ENCODE data around the gene LSR. TPM values are rescaled to one million over a fixed set of nuclear protein-coding genes. Genes with fewer than 3 reads are reported as not detected.

The LSR gene
- total RNA-seq, 1 donor from 2014 or later, result 54.7 TPM

GRCh38 chr19:35225951-35226350, 22.9 kb upstream of the LSR start:
- Mint-ChIP-seq H3K4me1 (no peaks in the 10 kb centered on the region), H3K36me3 (no peaks in the 10 kb centered on the region), H3K27ac (no peak overlapping the region), H3K9me3 (peaks cover 5% of the 10 kb centered on the region), H3K4me3 (no peak overlapping the region), H3K27me3 (ENCODE audit: low read depth) (no peaks in the 10 kb centered on the region)
- DNase-seq (ENCODE audit: low spot score in 2 of 2, unreplicated experiment in 2 of 2), result no peak
- no peak for TF ChIP-seq CTCF (IDR thresholded peaks at IDR 0.05; ENCODE audit: unreplicated experiment)

DNA sequence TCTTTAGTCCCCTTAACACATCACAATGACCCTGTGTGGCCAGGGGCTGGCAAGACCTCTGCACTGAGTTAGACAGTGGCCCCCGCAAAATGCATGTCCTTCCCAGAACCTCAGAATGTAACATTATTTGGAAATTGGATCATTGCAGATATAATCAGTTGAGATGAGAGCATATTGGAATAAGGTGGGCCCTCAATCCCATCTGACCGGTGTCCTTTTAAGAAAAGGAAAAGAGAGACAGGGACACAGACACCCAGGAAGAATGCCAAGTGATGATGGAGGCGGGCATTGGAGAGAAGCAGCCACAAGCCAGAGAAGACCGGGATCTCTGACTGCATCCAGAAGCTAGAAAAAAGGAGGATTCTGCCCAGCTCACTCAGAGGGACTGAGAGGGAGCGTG, 22.1 kb upstream of the LSR start:
- no peak for DNase-seq (ENCODE audit: low spot score in 2 of 2, unreplicated experiment in 2 of 2)
- Mint-ChIP-seq H3K36me3 (no peaks in the 10 kb centered on the region), H3K27ac (no peak overlapping the region), H3K4me3 (no peak overlapping the region), H3K4me1 (no peaks in the 10 kb centered on the region), H3K9me3 (peaks cover 5% of the 10 kb centered on the region), H3K27me3 (ENCODE audit: low read depth) (no peaks in the 10 kb centered on the region)
- no peak for TF ChIP-seq CTCF (IDR thresholded peaks at IDR 0.05; ENCODE audit: unreplicated experiment)

DNA sequence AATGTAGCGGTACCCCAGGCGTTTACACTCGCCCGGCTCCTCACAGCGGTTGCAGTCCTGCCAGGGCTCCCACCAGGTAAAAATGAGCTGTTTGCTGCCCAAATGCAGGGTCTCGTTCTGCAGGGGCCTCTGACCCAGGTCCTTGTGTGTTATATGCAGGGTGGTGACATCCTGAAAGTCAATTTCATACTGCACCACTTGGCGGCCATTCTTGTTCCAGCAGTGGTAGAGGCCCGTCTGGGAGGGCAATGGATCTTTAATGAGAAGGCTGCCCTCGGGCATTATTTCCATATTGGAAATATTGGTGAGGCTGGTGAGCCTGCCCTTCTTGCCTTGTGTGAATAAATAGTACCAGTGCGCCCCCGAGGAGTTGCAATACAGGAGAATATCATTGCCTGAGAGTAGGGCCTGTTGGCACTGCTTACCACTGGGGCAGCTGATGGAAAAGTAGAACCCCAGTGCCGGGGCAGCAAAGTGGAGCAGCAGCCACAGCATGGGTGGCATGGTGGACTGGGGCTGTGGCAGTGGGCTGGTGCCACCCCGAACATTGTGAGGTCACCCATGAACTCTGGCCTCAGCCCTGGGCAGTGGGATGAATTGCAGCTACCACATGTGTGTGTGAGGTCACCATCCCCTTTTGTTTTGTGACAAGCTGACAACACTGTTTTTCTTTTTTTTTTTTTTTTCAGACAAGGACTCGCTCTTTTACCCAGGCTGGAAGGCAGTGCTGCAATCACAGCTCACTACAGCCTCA, 20.4 kb upstream of the LSR start, which contains the start of gene FAM187B:
Gene FAM187B, minus strand, starts transcription at position 563 of the 754 bp plus-strand sequence. Its CDS starts 59 bp downstream, at position 504.
- Mint-ChIP-seq H3K27me3 (ENCODE audit: low read depth) (no peaks in the 10 kb centered on the region), H3K4me3 (no peak within 1 kb of the TSS), H3K27ac (no peak within 1 kb of the TSS), H3K9me3 (no peaks in the 10 kb centered on the region), H3K4me1 (no peaks in the 10 kb centered on the region), H3K36me3 (no peaks in the 10 kb centered on the region)
- no peak for DNase-seq (ENCODE audit: low spot score in 2 of 2, unreplicated experiment in 2 of 2)
- no peak for TF ChIP-seq CTCF (IDR thresholded peaks at IDR 0.05; ENCODE audit: unreplicated experiment)

GRCh38 chr19:35229601-35230000, 19.2 kb upstream of the LSR start:
- no peak for DNase-seq (ENCODE audit: low spot score in 2 of 2, unreplicated experiment in 2 of 2)
- Mint-ChIP-seq H3K9me3 (peaks cover 4% of the 10 kb centered on the region), H3K36me3 (no peaks in the 10 kb centered on the region), H3K4me1 (no peaks in the 10 kb centered on the region), H3K27ac (no peak overlapping the region), H3K27me3 (ENCODE audit: low read depth) (peaks cover 1% of the 10 kb centered on the region), H3K4me3 (no peak overlapping the region)
- TF ChIP-seq CTCF (IDR thresholded peaks at IDR 0.05; ENCODE audit: unreplicated experiment), result no peak

GRCh38 chr19:35231956-35232645, 16.7 kb upstream of the LSR start:
- H3K9me3 Mint-ChIP-seq, result peaks cover 8% of the 10 kb centered on the region
- DNase-seq (ENCODE audit: low spot score in 2 of 2, unreplicated experiment in 2 of 2), result no peak
- H3K4me1 Mint-ChIP-seq, result no peaks in the 10 kb centered on the region
- TF ChIP-seq CTCF (IDR thresholded peaks at IDR 0.05; ENCODE audit: unreplicated experiment), result no peak
- H3K27ac Mint-ChIP-seq, result no peak overlapping the region
- H3K27me3 Mint-ChIP-seq (ENCODE audit: low read depth), result peaks cover 1% of the 10 kb centered on the region
- H3K36me3 Mint-ChIP-seq, result no peaks in the 10 kb centered on the region
- no peak overlapping the region for H3K4me3 Mint-ChIP-seq
